Stimulated activated CD4-positive, alpha-beta T cell treated with anti-CD3 and anti-CD28 coated beads, Interleukin-4, amount 100 ng/mL, for 1 hour (primary cell): ENCODE measurements around the gene METTL24.
"Not testable (repeated sequence)": the region's sequence is repeated elsewhere in the genome, so short reads cannot be mapped to it uniquely, and the experiment has no call there.

Experiments
- DNase-seq: peaks from one replicate; pipeline ENCODE4 v3.0.0-alpha.2; 2020

METTL24 gene

GRCh38 chr6:110250838-110251237 lies 107.3 kb downstream of the METTL24 start:
- DNase-seq: no peak

GRCh38 chr6:110250058-110250457 lies 108.1 kb downstream of the METTL24 start:
- DNase-seq: no peak

- DNase-seq: no peak
Measured at GRCh38 chr6:110246900-110247546, 111.1 kb downstream of the METTL24 start.

- no peak for DNase-seq
Measured at GRCh38 chr6:110246378-110246777, 111.8 kb downstream of the METTL24 start.

GRCh38 chr6:110244621-110245020 lies 113.5 kb downstream of the METTL24 start:
- DNase-seq: not testable (repeated sequence)

GRCh38 chr6:110239526-110240274 lies 118.4 kb downstream of the METTL24 start:
- no peak for DNase-seq

- not testable (repeated sequence) for DNase-seq
Measured at GRCh38 chr6:110236007-110236406, 122.1 kb downstream of the METTL24 start.

GRCh38 chr6:110233770-110234374 lies 124.3 kb downstream of the METTL24 start:
- DNase-seq: no peak

GRCh38 chr6:110232450-110232849 lies 125.7 kb downstream of the METTL24 start:
- DNase-seq: no peak

GRCh38 chr6:110226261-110226660 lies 131.9 kb downstream of the METTL24 start:
- no peak for DNase-seq

- no peak for DNase-seq
Measured at GRCh38 chr6:110221738-110222137, 136.4 kb downstream of the METTL24 start.

- no peak for DNase-seq
Measured at GRCh38 chr6:110217266-110217665, 140.9 kb downstream of the METTL24 start.

- DNase-seq: no peak
Measured at GRCh38 chr6:110216140-110216539, 142.0 kb downstream of the METTL24 start.

- DNase-seq: no peak
Measured at GRCh38 chr6:110214338-110214737, 143.8 kb downstream of the METTL24 start.

GRCh38 chr6:110211753-110212152 lies 146.4 kb downstream of the METTL24 start:
- no peak for DNase-seq

GRCh38 chr6:110207652-110208051 lies 150.5 kb downstream of the METTL24 start:
- no peak for DNase-seq

- DNase-seq: no peak
Measured at GRCh38 chr6:110201151-110201884, 156.8 kb downstream of the METTL24 start.

- DNase-seq: no peak
Measured at GRCh38 chr6:110198561-110198960, 159.6 kb downstream of the METTL24 start.

GRCh38 chr6:110196874-110197273 lies 161.3 kb downstream of the METTL24 start:
- DNase-seq: no peak

GRCh38 chr6:110195639-110196038 lies 162.5 kb downstream of the METTL24 start:
- DNase-seq: no peak
